Activated CD8-positive, alpha-beta memory T cell treated with anti-CD3 and anti-CD28 coated beads for 24 hours (primary cell): ENCODE measurements around the gene PNPLA7.

Experiments
- DNase-seq: peaks from one replicate; pipeline ENCODE4 v3.0.0-alpha.2; 2020

The PNPLA7 gene

GRCh38 chr9:137431416-137431931, 118.7 kb downstream of the PNPLA7 start:
- DNase-seq = no peak

GRCh38 chr9:137430723-137431415, 119.3 kb downstream of the PNPLA7 start:
- DNase-seq = no peak

DNA sequence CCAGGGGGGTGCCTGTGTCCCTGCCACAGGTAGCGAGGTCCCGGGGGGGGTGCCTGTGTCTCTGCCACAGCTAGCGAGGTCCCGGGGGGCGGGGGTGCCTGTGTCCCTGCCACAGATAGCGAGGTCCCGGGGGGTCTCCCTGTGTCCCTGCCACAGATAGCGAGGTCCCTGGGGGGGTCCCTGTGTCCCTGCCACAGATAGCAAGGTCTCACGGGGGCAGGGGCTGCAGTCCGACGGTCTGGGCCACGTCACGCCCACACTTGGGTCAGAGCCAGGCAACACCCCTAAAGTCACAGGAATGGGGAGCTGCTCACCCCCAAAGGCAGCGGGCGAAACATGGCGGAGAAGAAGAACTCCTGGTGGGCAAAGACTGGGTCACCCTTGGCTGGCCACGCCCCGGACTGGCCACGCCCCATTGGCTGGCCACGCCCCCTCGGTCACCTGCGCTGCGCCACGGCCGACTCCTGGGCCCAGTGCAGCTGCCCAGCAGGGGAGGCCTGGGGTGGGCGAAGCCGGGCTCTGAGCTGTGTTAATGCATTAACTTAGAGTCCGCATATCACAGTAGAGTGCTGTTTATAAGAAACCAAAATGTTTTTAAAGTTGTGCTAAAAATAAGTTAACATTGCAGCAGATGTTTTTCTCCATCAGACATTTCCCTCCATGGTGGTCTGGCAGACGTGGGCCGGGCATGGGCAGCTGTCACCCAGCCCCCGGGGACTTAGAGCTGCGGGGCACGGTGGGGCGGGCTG, 120.1 kb downstream of the PNPLA7 start:
- DNase-seq = no peak

GRCh38 chr9:137429546-137429890, 120.7 kb downstream of the PNPLA7 start:
- no peak for DNase-seq

- no peak for DNase-seq
Measured at GRCh38 chr9:137428841-137429545, 121.2 kb downstream of the PNPLA7 start.

- DNase-seq = no peak
Measured at GRCh38 chr9:137428311-137428630, 121.9 kb downstream of the PNPLA7 start.

DNA sequence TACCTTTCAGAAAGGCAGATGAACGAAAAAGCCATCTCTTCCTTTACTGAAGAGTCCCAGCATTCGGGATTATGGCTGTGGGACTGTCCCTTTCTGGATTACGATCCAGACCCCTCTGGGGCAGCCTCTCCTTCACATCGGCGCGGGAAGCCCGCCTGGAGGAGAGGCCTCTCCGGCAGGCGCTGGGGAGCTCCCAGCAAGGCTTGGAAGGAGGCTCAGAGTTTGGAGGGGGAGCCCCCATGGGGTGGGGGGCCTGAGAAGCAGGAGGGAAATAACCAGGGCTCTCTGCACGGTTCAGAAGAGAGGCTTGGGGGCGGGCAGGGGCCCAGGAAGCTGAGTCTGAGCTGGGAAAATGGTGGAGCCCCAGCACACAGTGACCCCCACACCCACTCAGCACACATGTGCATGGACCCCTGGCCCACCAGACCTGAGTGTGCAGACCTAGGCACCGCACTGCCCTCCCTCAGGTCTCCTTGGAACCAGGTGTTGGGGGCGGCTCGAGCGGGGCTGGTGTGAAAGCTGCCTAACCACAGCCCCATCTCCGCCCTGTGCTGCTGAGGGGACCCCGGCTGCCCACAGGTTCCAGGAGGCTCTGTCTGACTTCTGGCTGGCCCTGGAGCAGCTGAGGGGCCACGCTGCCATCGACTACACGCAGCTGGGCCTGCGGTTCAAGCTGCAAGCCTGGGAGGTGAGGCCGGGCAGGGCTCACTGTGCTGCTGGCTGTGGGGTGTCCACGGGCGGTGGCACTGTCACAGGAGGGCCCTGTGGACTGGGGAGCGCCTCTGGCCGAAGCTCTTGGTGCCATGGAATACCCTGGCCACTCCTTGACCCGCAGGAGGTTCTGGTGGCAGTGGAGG, 122.5 kb downstream of the PNPLA7 start:
- DNase-seq = no peak

GRCh38 chr9:137426018-137426681, 124.1 kb downstream of the PNPLA7 start:
- DNase-seq = no peak

DNA sequence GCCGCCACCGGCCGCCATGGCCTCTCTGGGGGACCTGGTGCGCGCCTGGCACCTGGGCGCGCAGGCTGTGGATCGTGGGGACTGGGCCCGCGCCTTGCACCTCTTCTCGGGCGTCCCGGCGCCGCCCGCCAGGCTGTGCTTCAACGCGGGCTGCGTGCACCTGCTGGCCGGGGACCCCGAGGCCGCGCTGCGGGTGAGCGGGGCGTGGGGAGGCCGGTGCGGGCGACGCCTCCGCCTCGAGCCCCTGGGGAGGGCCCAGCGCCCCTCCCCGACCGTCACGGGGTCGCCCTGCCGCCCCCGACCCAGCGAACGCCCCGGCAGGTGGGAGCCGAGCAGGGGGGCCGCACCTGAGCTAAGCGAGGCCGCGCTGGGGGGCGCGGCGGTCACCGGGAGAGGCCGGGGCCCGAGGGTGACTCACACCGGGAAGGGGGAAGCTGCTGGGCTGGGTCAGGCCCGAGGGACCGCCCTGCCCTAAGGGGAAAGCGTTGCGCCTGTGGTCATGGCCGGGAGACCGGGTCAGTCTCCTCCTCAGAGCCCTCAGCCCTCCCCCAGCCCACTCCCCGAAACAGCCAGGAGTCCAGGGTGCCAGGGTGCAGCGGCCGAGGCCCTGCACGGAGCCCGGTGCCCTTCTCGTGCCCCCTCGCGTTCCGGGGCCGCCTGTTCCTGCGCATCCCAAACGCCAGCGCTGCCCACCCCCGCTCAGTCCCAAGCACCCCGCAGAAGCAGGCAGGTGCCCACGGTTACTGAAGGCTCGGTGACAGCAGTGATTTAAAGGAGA, 126.5 kb downstream of the PNPLA7 start:
- DNase-seq = no peak

DNA sequence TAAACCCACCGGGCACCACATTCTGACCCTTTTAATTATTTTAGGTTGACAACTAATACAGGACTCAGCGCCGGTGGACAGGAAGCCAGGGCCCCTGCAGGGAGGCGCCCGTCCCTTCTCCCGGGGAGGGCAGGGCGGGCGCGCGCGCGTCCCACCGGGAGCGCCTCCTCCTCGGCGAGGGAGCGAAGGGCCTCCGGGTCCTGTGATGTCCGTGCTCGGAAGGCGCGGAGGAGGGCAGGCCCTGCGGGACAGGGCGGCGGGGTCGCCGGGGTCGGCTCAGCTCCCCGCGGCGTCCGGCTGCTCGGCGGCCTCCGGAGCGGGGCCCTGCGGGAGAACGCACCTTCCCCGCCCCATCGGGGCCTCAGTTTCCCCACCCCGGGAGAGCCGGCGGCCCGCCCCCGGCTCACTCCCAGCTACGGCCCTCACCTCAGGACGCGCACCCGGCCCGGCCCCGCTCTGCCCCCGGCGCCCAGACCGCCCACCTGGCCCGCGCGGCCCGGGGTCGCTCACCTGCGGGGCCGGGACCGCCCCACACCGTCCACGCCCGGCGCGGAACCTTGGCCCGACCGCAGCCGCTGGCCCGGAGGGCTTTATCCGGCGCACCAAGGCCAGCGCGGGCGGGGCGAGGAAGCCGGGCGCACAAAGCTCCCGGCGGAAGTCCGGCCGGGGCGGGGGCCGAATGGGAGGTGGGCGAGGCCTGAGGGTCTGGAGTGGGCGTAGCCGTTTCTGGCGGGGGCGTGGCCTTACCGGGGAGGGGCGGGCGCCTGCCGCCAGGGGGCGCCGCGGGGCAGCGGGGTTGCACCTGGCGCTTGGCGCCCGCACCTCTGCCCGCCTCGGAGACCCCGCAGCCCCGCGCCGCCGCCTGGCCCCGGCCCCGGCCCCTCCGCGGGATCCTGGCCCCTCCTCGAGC, 127.3 kb downstream of the PNPLA7 start, which contains the start of the genes EXD3 and NOXA1:
Gene EXD3 (minus strand): TSS at position 559 of the 910 bp plus-strand sequence. CDS start 27,805 bp downstream, outside the sequence.
Gene NOXA1 (plus strand): TSS at position 790 of the 910 bp plus-strand sequence. CDS start 137 bp downstream, outside the sequence.
- peak; percentile 99 for DNase-seq

GRCh38 chr9:137421838-137422603, 128.2 kb downstream of the PNPLA7 start:
- DNase-seq = no peak

GRCh38 chr9:137417161-137418021, 132.8 kb downstream of the PNPLA7 start:
- peak; percentile 71 for DNase-seq

DNA sequence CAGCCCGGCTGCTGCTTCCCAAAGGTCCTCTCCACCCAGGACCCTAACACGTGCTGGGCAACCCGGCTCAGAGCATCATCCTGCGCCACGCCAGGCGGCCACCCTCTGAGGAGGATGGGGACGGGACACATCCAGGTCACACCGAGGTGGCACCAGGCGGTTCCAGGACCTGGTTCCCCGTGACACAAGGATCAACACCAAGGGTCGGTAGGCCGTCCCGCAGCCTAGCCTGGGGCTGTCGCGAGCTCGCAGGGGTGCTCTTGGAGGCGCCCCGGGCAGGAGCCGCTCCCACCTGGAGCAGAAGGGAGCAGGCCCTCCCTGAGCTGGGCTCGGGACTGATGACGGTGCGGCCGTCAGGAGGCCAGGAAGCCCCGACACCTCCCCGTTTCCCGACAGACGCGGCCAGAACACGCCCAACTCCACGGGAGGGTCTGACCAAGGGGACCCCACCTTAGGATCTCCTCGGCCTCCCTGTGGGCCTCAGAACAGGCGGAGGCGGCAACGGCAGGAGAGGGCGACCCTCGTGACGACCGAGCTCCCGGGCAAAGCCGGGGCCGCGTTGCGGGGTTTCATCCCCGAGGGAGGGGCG, 133.5 kb downstream of the PNPLA7 start:
- DNase-seq = no peak

GRCh38 chr9:137416006-137416562, 134.1 kb downstream of the PNPLA7 start:
- no peak for DNase-seq

- DNase-seq = no peak
Measured at GRCh38 chr9:137415451-137415850, 134.8 kb downstream of the PNPLA7 start.

- DNase-seq = no peak
Measured at GRCh38 chr9:137412431-137412830, 137.8 kb downstream of the PNPLA7 start.

- DNase-seq = peak; percentile 75
Measured at GRCh38 chr9:137411645-137412380, 138.4 kb downstream of the PNPLA7 start.
